ENCODE results near the gene ARL15. TPM values are rescaled to one million over a fixed set of nuclear protein-coding genes. Genes with fewer than 3 reads are reported as not detected.

ARL15 gene
- total RNA-seq, 4 donors from 2014 or later = 8.5 to 19.1 (median 12.0) TPM

GRCh38 chr5:54329731-54330709 lies 19.6 kb upstream of the ARL15 start:
- Histone ChIP-seq H3K9me3 (peaks cover 0 to 5% (median 0%) of the 10 kb centered on the region in 3 donors), H3K27me3 (peaks cover 0 to 11% (median 0%) of the 10 kb centered on the region in 4 donors), H3K36me3 (no peaks in the 10 kb centered on the region), H3K4me1 (no peaks in the 10 kb centered on the region), H3K4me3 (no peak overlapping the region), H3K27ac (no peak overlapping the region)
- intact Hi-C loops (cut with DNase I) = no loop called here
- 77 to 80% methylated on average over 4 of the region's 4 CpGs for WGBS, 2 donors
- no peak for DNase-seq
- TF ChIP-seq CTCF (IDR thresholded peaks at IDR 0.05) = no peak
- no peak for TF ChIP-seq POLR2A (IDR thresholded peaks at IDR 0.05)

GRCh38 chr5:54326662-54327270 lies 16.4 kb upstream of the ARL15 start:
- no peaks in the 10 kb centered on the region for H3K36me3 ChIP-seq
- H3K4me3 ChIP-seq = no peak overlapping the region
- 80 to 84% methylated on average over 6 to 7 of the region's 7 CpGs for WGBS, 2 donors
- H3K4me1 ChIP-seq = no peaks in the 10 kb centered on the region
- H3K27ac ChIP-seq = no peak overlapping the region
- no peak for DNase-seq
- TF ChIP-seq CTCF (IDR thresholded peaks at IDR 0.05) (no peak), POLR2A (IDR thresholded peaks at IDR 0.05) (no peak)
- no peaks in the 10 kb centered on the region for H3K9me3 ChIP-seq
- intact Hi-C loops (cut with DNase I) = no loop called here
- peaks cover 0 to 11% (median 0%) of the 10 kb centered on the region in 4 donors for H3K27me3 ChIP-seq

- no peak for DNase-seq
- intact Hi-C loops (cut with DNase I) = no loop called here
- TF ChIP-seq POLR2A (IDR thresholded peaks at IDR 0.05) = no peak
- TF ChIP-seq CTCF (IDR thresholded peaks at IDR 0.05) = no peak
- H3K4me3 ChIP-seq = no peak overlapping the region
- no peaks in the 10 kb centered on the region for H3K9me3 ChIP-seq
- H3K4me1 ChIP-seq = no peaks in the 10 kb centered on the region
- no peaks in the 10 kb centered on the region for H3K36me3 ChIP-seq
- no peak overlapping the region for H3K27ac ChIP-seq
- peaks cover 0 to 6% (median 0%) of the 10 kb centered on the region in 4 donors for H3K27me3 ChIP-seq
- WGBS, 2 donors = 50 to 65% methylated on average over 5 of the region's 5 CpGs
Measured at GRCh38 chr5:54325610-54326311, 15.4 kb upstream of the ARL15 start.

DNA sequence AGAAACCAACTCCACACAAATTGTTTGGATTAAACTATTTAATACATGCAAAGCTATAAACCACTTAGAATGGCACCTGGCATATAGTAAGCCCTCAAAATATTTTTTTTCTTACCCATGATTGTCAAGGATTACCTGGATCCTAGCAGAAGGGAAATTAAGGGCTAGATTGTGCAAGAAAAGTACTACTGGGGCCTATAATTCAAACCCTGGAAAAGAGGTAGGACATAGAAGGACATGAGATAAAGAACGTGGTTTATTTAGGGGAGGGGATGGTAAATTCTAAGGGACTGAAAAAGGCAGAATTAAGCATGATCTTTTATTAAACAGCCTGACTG lies 14.9 kb upstream of the ARL15 start:
- 45 to 48% methylated on average over 1 of the region's 1 CpG for WGBS, 2 donors
- Histone ChIP-seq H3K27me3 (peaks cover 0 to under 1% (median 0%) of the 10 kb centered on the region in 4 donors), H3K36me3 (no peaks in the 10 kb centered on the region), H3K9me3 (no peaks in the 10 kb centered on the region), H3K27ac (no peak overlapping the region), H3K4me1 (no peaks in the 10 kb centered on the region), H3K4me3 (no peak overlapping the region)
- no peak for DNase-seq
- intact Hi-C loops (cut with DNase I) = no loop called here
- TF ChIP-seq CTCF (IDR thresholded peaks at IDR 0.05) = no peak
- TF ChIP-seq POLR2A (IDR thresholded peaks at IDR 0.05) = no peak

Measured in esophagus squamous epithelium (tissue), 5 donors.